ENCODE measurements around the gene PEBP1.

GRCh38 chr12:118193958-118194357 is 58.0 kb downstream of the PEBP1 start:
- TF ChIP-seq, protein P1, sequence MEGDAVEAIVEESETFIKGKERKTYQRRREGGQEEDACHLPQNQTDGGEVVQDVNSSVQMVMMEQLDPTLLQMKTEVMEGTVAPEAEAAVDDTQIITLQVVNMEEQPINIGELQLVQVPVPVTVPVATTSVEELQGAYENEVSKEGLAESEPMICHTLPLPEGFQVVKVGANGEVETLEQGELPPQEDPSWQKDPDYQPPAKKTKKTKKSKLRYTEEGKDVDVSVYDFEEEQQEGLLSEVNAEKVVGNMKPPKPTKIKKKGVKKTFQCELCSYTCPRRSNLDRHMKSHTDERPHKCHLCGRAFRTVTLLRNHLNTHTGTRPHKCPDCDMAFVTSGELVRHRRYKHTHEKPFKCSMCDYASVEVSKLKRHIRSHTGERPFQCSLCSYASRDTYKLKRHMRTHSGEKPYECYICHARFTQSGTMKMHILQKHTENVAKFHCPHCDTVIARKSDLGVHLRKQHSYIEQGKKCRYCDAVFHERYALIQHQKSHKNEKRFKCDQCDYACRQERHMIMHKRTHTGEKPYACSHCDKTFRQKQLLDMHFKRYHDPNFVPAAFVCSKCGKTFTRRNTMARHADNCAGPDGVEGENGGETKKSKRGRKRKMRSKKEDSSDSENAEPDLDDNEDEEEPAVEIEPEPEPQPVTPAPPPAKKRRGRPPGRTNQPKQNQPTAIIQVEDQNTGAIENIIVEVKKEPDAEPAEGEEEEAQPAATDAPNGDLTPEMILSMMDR (tag by site-specific recombination; IDR thresholded peaks at IDR 0.05) = no peak
- no peak for TF ChIP-seq HOXC10 (CRISPR knock-in tag; IDR thresholded peaks at IDR 0.05)
- no peak for TF ChIP-seq ZNF549 (tag by site-specific recombination; IDR thresholded peaks at IDR 0.05)
- TF ChIP-seq ZNF24 (tag by site-specific recombination; IDR thresholded peaks at IDR 0.05) = no peak
- no peak for TF ChIP-seq ZNF19 (tag by site-specific recombination; IDR thresholded peaks at IDR 0.05; ENCODE audit: low read depth)
